Panc1 (cell line): ENCODE results near the gene PORCN. TPM values are rescaled to one million over a fixed set of nuclear protein-coding genes. Genes with fewer than 3 reads are reported as not detected.

Experiments used
- ATAC-seq: fragments of 200-7000 bp; cut with Tn5 transposase; 2 replicates; pipeline ENCODE4 v1.9.1; 2020; ENCODE audit warnings: mild to moderate bottlenecking, moderate library complexity
- BruUV-seq: library from RNA; stranded (reverse); fragments of 400-500 nt; replicated peaks from 2 replicates; lab custom pipeline; 2021; lab: Mats Ljungman, UMichigan
- CTCF ChIA-PET: fragments of 300-600 bp; sonication (Branson Sonifier 250); formaldehyde crosslinking; loops from one replicate; lab custom pipeline; 2022; ENCODE audit warnings: antibody characterized with exemption; lab: Charles Lee
- POLR2A ChIA-PET: fragments of 300-600 bp; sonication (Branson Sonifier 250); formaldehyde crosslinking; loops from one replicate; lab custom pipeline; 2022; ENCODE audit warnings: antibody characterized with exemption; lab: Charles Lee
- DNase-seq: peaks from one replicate; pipeline ENCODE4 v3.0.0-alpha.2; 2010; ENCODE audit warnings: low read depth, low spot score
- H3K27ac ChIP-seq: 2 replicates; pipeline ENCODE4 v1.5.1; 2011; ENCODE audit warnings: mild to moderate bottlenecking, low read length, inconsistent platforms
- H3K27me3 ChIP-seq: fragments of 200-500 bp; sonication (Bioruptor generic); 2 replicates; pipeline ENCODE4 v1.6.0; 2014; ENCODE audit warnings: low read length, inconsistent platforms; ENCODE audit not compliant: control insufficient read depth, insufficient read depth
- H3K36me3 ChIP-seq: fragments of 200-500 bp; sonication (Bioruptor generic); 2 replicates; pipeline ENCODE4 v1.5.1; 2014; ENCODE audit warnings: inconsistent platforms, mild to moderate bottlenecking, low read length, moderate library complexity; ENCODE audit not compliant: control insufficient read depth, insufficient read depth
- H3K4me1 ChIP-seq: 2 replicates; pipeline ENCODE4 v1.5.1; 2011; ENCODE audit warnings: inconsistent platforms, mild to moderate bottlenecking, low read length, moderate library complexity; ENCODE audit not compliant: control insufficient read depth, insufficient read depth
- H3K4me3 ChIP-seq, 2 experiments: 2 replicates each; pipeline ENCODE4 v1.5.1; 2011 to 2012; ENCODE audit warnings: low read depth in 2 of 2, low read length in 2 of 2, mild to moderate bottlenecking in 2 of 2, inconsistent platforms in 1 of 2, moderate library complexity in 1 of 2
- H3K9me3 ChIP-seq: fragments of 200-500 bp; sonication (Bioruptor generic); 2 replicates; pipeline ENCODE4 v1.5.1; 2014; ENCODE audit warnings: low read depth, mild to moderate bottlenecking, inconsistent platforms, low read length, moderate library complexity; ENCODE audit not compliant: control insufficient read depth, insufficient read depth
- CTCF ChIP-seq: fragments of 450-650 bp; IDR thresholded peaks from 2 replicates; pipeline ENCODE4 v1.5.1; 2017; ENCODE audit warnings: mild to moderate bottlenecking
- POLR2AphosphoS5 ChIP-seq: IDR thresholded peaks from 2 replicates; pipeline ENCODE4 v1.6.1; 2012; ENCODE audit warnings: mild to moderate bottlenecking, low read depth, low read length, moderate library complexity
- REST ChIP-seq, 2 experiments: IDR thresholded peaks; 2 replicates each; pipeline ENCODE4 v1.6.1; 2011 to 2012; ENCODE audit warnings: low read depth in 2 of 2, control low read depth in 1 of 2, low read length in 1 of 2, mild to moderate bottlenecking in 1 of 2, moderate library complexity in 1 of 2; ENCODE audit not compliant: insufficient read depth in 1 of 2
- SIN3A ChIP-seq: IDR thresholded peaks from 2 replicates; pipeline ENCODE4 v1.6.1; 2012; ENCODE audit warnings: low read depth, mild to moderate bottlenecking, low read length, moderate library complexity, borderline replicate concordance; ENCODE audit not compliant: insufficient read depth
- TCF7L2 ChIP-seq: IDR thresholded peaks from 2 replicates; pipeline ENCODE4 v1.6.1; 2011; ENCODE audit warnings: mild to moderate bottlenecking, low read depth, low read length, inconsistent platforms
- in situ Hi-C: cut with HindIII; loops from 2 replicates; pipeline ENCODE4 v1.10.0; 2016; ENCODE audit warnings: low sequenced_read_pairs, low pct_unique_long_range_greater_than_20kb
- intact Hi-C: fragments of 100-400 bp; cut with micrococcal nuclease; formaldehyde crosslinking; loops from one replicate; pipeline ENCODE4 v1.10.0; 2022; ENCODE audit not compliant: unreplicated experiment
- total RNA-seq: library from RNA; stranded (reverse); gene quantifications from one replicate; pipeline ENCODE4 v1.2.1, GENCODE V29; 2021; ENCODE audit not compliant: unreplicated experiment

The PORCN gene
- total RNA-seq, 1 experiment from 2014 or later: 8.6 TPM

GRCh38 chrX:48466696-48467095 is 42.1 kb upstream of the PORCN start:
- no peaks in the 10 kb centered on the region for H3K9me3 ChIP-seq
- in situ Hi-C loops (no loop called here), intact Hi-C loops (no loop called here)
- no peaks in the 10 kb centered on the region for H3K36me3 ChIP-seq
- BruUV-seq: no TSS peak
- DNase-seq (no peak), ATAC-seq (no peak)
- TF ChIP-seq SIN3A (no peak), CTCF (no peak; the same call in none of the 2 replicates), REST (IDR thresholded peaks at IDR 0.05; ENCODE audit: insufficient read depth in 1 of 2, low read depth in 2 of 2, low read length in 1 of 2) (no peak), TCF7L2 (no peak), POLR2AphosphoS5 (no peak)
- ChIA-PET CTCF (no interaction called here), POLR2A (no interaction called here)
- no peaks in the 10 kb centered on the region for H3K27me3 ChIP-seq
- H3K27ac ChIP-seq: no peak overlapping the region
- no peak overlapping the region for H3K4me3 ChIP-seq
- H3K4me1 ChIP-seq: no peaks in the 10 kb centered on the region

GRCh38 chrX:48467281-48467761 is 41.5 kb upstream of the PORCN start:
- no peak overlapping the region for H3K4me3 ChIP-seq
- ChIA-PET POLR2A (no interaction called here), CTCF (no interaction called here)
- no peak overlapping the region for H3K27ac ChIP-seq
- DNase-seq: no peak
- ATAC-seq: peak; percentile 33
- no TSS peak for BruUV-seq
- TF ChIP-seq TCF7L2: no peak
- TF ChIP-seq POLR2AphosphoS5: no peak
- no peak for TF ChIP-seq REST (IDR thresholded peaks at IDR 0.05; ENCODE audit: insufficient read depth in 1 of 2, low read depth in 2 of 2, low read length in 1 of 2)
- TF ChIP-seq CTCF: no peak
- no peak for TF ChIP-seq SIN3A
- H3K36me3 ChIP-seq: no peaks in the 10 kb centered on the region
- intact Hi-C loops (no loop called here), in situ Hi-C loops (no loop called here)
- no peaks in the 10 kb centered on the region for H3K9me3 ChIP-seq
- H3K27me3 ChIP-seq: no peaks in the 10 kb centered on the region
- no peaks in the 10 kb centered on the region for H3K4me1 ChIP-seq
